BE2C (cell line): ENCODE data around the gene RNF11.

Source experiments
- DNase-seq: peaks from one replicate; pipeline ENCODE4 v3.0.0-alpha.2; 2020
- H3K27me3 ChIP-seq: fragments of 250-450 bp; sonication (Bioruptor Pico); 2 replicates; pipeline ENCODE4 v1.5.1; 2020; ENCODE audit warnings: mild to moderate bottlenecking
- H3K36me3 ChIP-seq: fragments of 250-450 bp; sonication (Bioruptor Pico); 2 replicates; pipeline ENCODE4 v1.5.1; 2020; ENCODE audit warnings: mild to moderate bottlenecking
- H3K4me1 ChIP-seq: fragments of 250-450 bp; sonication (Bioruptor Pico); 2 replicates; pipeline ENCODE4 v1.5.1; 2020
- H3K4me3 ChIP-seq: 2 replicates; pipeline ENCODE4 v1.5.1; 2011; ENCODE audit warnings: low read depth, low read length
- H3K9me3 ChIP-seq: fragments of 250-450 bp; sonication (Bioruptor Pico); 2 replicates; pipeline ENCODE4 v1.5.1; 2020
- TF ChIP-seq, protein P1 (sequence below): IDR thresholded peaks from 2 replicates; pipeline ENCODE4 v1.5.1; 2012; ENCODE audit warnings: mild to moderate bottlenecking, low read depth, low read length

RNF11 gene

DNA sequence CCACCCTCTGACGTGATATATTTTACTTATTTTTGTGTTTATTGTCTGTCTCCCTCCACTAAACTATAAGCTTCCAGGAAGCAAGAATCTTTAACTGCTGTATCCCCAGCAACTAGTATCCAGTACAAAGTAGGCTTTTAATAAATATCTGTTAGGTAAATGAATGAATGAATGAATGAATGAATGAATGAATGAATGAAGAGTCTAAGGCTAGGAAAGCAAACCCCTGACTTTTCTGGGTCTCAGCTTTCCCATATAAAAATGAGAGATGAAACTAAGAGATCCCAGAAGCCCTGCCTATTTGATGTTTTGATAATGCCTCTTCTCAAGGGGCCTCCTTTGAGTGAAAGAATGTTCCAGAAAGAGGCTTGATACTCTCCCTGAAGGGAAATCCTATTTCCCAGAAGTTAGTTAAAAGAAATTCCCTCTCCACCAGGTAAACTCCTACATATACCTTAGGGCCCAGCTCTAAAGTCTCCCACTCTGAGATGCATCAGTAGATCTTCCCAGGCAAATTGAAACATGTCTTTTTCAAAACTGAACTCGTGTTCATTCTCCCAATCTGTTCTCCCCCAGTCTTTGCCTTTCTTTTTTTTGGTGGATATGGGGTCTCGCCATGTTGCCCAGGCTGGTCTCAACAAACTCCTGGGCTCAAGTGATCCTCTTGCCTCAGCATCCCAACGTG, 86.5 kb downstream of the RNF11 start:
- Histone ChIP-seq H3K9me3 (no peaks in the 10 kb centered on the region), H3K36me3 (no peaks in the 10 kb centered on the region), H3K27me3 (no peaks in the 10 kb centered on the region), H3K4me1 (peaks cover 11% of the 10 kb centered on the region), H3K4me3 (no peak overlapping the region)
- TF ChIP-seq, protein P1, sequence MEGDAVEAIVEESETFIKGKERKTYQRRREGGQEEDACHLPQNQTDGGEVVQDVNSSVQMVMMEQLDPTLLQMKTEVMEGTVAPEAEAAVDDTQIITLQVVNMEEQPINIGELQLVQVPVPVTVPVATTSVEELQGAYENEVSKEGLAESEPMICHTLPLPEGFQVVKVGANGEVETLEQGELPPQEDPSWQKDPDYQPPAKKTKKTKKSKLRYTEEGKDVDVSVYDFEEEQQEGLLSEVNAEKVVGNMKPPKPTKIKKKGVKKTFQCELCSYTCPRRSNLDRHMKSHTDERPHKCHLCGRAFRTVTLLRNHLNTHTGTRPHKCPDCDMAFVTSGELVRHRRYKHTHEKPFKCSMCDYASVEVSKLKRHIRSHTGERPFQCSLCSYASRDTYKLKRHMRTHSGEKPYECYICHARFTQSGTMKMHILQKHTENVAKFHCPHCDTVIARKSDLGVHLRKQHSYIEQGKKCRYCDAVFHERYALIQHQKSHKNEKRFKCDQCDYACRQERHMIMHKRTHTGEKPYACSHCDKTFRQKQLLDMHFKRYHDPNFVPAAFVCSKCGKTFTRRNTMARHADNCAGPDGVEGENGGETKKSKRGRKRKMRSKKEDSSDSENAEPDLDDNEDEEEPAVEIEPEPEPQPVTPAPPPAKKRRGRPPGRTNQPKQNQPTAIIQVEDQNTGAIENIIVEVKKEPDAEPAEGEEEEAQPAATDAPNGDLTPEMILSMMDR = no peak
- DNase-seq = no peak
